NCI-H526 (cell line): ENCODE data around the gene GRAMD4.
A peak's percentile ranks its signal among the peaks of the same experiment; 100 is the strongest.

Experiments
- DNase-seq, 2 experiments: peaks; one replicate each; lab custom pipeline; 2025; lab: John Stamatoyannopoulos, UW

GRAMD4 gene

GRCh38 chr22:46723882-46724281, 103.7 kb downstream of the GRAMD4 start:
- no peak for DNase-seq

- DNase-seq: no peak
Measured at GRCh38 chr22:46725096-46725495, 104.9 kb downstream of the GRAMD4 start.

GRCh38 chr22:46726066-46726985, 106.1 kb downstream of the GRAMD4 start:
- peak; percentile 16 to 61 for DNase-seq

DNA sequence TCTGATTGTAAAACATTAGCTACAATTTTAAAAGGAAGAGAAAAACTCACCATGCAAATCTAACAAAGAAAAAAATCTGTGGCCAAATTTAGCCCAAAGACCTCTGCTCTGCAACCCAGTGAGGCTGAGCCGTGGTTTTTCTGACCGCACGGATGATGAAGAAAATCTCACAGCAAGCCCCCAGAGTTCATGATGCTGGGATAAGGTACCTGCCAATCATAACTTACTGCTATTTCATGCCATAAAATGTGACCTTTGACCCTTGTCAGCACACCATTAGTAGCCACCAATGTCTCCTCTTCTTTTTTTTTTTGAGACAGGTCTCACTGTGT, 106.8 kb downstream of the GRAMD4 start:
- no peak for DNase-seq

DNA sequence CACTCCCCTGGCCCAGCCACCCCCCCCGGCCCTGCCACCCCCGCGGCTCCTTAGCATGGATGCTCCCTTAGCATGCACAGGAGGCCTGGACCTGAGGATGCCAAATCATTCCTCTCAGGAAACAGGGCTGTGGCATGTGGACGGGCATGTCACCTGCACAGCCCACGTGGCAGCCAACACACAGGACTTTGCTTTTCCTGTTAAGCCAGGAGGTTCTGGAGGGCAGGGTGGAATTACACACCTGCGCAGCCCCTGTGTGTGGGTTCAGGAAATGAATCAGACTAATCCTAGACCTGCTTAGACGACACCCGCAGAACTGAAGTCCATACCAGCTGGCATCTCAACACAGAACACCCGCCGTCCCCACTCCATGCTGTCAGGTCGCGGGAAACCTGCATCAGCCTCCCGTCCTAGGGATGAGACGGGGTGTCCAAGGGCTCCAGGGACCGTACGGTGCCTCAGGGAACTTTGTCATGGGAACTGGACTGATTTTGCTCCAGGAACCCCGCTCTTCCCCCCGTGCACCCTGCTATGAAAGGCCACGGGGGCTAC, 107.7 kb downstream of the GRAMD4 start:
- DNase-seq: no peak

- DNase-seq: no peak
Measured at GRCh38 chr22:46728470-46728869, 108.3 kb downstream of the GRAMD4 start.
